HG03135 (cell line): Measurements from ENCODE around the gene KISS1R.

Experiments
- ATAC-seq: cut with Tn5 transposase; IDR thresholded peaks from one replicate; pipeline ENCODE4 v1.9.1; 2021; ENCODE audit warnings: mild to moderate bottlenecking, moderate library complexity; ENCODE audit not compliant: unreplicated experiment

The KISS1R gene

DNA sequence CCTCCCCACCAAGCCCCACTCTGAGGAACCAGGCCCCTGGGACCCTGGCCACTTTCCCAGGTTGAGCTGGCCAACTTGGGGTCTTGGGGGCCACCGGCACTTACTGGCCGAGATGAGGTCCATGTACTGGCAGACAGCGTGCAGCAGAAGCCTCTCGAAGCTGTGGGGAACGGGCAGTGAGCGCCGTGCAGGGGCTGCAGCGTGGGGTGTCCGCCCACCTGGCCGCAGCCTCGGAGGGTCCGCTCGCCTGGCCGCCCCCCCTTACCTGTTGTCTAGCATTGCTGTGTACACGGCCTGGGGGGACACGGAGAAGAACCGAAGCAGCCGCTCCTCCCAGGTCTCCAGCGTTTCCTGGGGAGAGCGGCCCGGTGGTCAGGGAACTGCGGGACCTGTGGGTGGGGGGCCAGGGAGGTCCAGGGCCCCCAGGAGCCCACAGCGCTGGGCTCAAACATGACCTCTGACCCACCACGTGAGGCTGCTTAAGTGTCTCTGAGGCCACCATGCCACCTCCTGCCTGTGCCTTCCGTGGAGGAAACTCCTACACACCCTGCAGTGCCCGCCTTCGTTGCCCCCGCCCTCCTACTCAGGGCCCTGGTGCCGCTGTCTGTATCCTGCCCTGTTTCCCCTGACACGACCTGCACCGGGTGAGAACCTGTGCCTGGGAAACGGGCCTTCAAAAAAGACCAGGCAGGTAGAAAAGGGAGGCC lies 17.6 kb upstream of the KISS1R start:
- no peak for ATAC-seq

DNA sequence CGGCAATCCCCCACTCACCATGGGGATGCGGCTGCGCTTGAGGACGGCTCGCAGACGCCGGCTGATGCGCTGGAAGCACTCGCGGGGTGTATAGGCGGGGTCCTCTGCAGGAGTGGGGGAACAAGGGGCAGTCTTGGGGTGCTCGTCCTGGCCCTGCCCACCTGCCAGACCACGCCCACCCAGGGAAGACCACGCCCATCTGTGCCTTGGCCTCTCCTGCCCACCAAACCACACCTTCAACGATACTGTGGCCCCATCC lies 17.2 kb upstream of the KISS1R start:
- no peak for ATAC-seq

DNA sequence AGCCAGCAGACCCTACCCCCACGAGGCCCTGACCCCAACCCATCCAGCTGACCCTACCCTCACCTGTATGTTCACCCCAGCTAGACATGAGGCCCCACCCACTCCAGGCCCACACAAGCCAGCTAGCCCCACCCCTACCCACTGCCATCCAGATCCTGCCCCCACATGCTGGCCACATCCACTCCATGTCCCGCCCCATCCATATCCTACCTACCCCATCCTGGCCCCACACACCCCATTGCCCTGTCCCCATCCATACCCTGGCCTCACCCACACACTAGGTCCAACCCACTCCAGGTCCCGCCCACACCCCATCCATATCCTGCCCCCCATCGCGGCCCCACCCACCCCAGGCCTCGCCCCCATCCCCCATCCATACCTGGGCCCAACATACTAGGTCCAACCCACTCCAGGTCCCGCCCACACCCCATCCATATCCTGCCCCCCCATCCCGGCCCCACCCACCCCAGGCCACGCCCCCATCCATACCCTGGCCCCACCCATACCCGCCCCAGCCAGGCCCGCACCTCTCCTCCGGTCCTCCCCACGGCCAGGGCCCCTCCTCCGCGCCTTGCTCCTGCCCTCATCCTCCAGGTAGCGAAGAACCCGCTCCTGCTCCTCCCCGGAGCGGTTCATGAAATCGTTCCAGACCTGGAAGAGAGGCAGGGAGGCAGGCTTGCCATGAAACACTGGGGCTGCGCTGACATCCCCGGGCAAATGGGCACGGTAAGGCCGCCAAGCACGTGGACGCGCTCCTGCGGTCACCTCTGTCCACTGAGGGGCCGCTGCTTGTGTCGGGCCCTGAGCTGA lies 16.6 kb upstream of the KISS1R start:
- ATAC-seq, result no peak

- no peak for ATAC-seq
Measured at GRCh38 chr19:901216-902092, 15.7 kb upstream of the KISS1R start.

DNA sequence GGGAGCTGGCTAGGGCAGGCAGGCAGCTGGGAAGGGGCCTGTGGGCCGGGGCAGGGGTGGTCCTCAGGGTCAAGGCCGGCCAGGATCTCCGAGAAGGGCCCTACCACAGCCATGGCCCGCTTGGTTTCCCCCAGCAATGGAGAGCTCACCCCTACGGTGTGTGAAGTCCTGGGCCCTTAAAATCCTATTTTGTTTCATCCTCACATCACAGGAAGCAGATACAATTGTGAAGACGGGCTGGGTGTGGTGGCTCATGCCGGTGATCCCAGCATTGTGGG lies 15.1 kb upstream of the KISS1R start:
- no peak for ATAC-seq

- no peak for ATAC-seq
Measured at GRCh38 chr19:902446-903226, 14.5 kb upstream of the KISS1R start.

DNA sequence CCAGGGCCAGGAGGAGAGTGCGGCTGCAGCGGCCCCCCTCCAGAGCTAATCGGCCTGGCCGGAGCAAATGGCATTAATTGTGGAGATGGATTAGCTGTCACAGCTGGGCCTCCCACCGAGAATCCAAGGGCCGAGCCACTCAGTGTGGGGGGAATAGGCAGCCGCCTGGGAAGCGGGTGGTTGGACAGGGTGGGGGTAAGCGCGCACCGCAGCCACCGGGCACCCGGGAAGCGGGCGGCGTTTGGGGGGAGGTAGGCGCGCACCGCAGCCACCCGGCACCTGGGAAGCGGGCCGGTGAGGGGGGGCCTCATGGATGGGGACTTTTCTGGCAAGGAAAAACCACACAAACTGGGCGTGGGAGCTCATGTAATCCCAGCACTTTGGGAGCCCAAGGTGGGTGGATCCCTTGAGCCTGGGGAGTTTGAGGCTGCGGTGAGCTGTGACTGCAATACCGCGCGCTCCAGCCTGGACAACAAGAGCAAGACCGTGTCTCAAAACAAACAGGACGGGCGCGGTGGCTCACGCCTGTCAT lies 13.8 kb upstream of the KISS1R start:
- ATAC-seq, result no peak

- ATAC-seq, result no peak
Measured at GRCh38 chr19:904545-904944, 12.6 kb upstream of the KISS1R start.

GRCh38 chr19:906480-906879 lies 10.7 kb upstream of the KISS1R start:
- no peak for ATAC-seq

DNA sequence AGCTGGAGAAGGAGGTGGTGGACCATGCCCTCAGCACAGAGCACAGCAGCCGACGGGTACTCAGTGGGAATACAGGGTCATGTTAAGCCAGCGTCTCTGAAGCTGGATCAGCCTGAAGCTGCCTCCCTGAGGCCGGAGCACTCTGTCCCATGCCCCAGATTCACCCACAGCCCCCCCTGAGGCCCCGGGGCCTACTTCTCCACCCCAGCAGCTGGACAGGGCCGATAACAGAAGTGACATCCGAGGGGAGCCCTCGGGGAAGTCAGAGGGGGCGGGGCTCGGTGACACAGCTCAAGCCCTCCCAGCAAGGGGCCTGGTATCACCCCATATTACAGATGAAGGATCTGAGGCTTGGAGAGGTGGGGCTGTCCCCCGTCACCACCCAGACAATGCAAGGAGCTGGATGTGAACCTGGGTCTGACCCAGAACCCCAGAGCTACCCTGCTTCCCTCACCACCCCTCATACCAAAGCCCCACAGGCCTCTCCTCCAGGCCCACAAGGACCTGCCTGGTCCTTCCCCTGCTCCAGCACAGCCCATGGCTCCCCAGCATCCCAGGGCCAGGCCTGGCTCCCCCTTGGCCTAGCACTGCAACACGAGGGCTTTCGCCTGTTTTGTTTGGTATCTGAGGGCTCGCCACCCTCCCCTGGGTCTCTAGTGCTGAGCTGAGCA lies 9.8 kb upstream of the KISS1R start:
- ATAC-seq, result no peak

DNA sequence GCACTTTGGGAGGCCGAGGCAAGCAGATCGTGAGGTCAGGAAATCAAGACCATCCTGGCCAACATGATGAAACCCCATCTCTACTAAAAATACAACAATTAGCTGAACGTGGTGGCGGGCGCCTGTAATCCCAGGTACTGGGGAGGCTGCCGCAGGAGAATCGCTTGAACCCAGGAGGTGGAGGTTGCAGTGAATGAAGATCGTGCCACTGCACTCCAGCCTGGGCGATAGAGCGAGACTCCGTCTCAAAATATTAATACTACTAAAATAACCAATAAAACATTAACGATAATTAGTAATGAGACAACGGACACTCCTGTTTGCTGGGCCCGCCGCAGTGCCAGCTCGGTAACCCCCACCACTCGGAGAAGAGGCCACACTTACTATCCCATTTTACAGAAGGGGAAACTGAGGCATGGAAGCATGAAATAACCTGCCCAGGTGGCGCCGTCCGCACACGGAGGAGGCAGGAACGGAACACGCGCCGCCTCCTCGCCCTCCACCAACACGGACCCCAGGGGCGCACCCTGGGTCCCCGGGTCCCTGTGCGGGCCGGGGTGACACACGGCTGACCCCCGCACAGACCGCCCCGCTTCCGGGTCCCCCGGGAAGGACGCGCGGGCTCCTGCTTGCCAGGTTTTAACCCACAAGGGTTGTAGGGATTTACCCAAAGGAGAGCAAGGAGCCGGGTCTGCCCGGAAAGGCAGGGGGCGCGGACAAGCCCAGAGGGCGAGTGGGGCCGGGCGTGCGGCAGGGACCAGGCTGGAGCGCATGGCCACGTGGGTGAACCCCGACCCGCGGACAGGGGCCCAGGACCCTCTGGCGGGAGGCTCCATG lies 5.7 kb upstream of the KISS1R start:
- ATAC-seq, result no peak

DNA sequence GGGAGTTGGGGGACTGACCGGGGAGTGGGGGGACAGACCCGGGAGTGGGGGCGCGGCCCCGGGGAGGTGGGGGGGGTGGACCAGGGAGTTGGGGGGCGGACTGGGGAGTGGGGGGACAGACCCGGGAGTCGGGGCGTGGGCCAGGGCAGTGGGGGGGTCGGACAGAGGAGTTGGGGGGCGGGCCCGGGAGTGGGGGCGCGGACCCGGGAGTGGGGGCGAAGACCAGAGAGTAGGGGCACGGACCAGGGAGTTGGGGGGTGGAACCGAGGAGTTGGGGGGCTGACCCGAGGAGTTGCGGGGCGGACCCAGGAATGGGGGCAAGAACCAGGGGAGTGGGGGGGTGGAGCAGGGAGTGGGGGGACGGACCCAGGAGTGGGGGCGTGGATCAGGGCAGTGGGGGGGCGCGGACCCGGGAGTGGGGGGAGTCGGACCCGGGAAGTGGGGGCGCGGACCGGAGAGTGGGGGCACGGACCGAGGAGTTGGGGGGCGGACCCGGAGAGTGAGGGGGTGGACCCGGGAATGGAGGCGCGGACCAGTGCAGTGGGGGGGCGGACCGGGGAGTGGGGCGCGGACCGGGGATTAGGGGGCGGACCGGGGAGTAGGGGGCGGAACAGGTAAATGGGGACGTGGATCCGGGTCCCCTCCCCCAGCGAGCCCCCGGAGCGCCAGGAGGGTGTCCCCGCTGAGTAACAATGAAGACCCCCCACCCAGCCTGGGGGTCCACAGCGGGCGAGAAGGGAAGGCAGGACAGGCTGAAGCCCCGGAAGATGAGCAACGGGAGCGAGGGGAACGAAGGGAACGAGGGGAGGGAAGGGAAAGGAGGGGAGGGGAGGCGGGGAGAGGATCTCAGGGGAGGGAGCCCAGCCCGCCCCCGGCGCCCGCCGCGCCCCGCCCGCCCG lies 4.7 kb upstream of the KISS1R start:
- ATAC-seq, result no peak

- ATAC-seq, result no peak
Measured at GRCh38 chr19:913080-913748, 3.9 kb upstream of the KISS1R start, which contains the start of gene R3HDM4. Gene R3HDM4 (minus strand): TSS chr19:913219. CDS start chr19:913157, 62 bp downstream.

DNA sequence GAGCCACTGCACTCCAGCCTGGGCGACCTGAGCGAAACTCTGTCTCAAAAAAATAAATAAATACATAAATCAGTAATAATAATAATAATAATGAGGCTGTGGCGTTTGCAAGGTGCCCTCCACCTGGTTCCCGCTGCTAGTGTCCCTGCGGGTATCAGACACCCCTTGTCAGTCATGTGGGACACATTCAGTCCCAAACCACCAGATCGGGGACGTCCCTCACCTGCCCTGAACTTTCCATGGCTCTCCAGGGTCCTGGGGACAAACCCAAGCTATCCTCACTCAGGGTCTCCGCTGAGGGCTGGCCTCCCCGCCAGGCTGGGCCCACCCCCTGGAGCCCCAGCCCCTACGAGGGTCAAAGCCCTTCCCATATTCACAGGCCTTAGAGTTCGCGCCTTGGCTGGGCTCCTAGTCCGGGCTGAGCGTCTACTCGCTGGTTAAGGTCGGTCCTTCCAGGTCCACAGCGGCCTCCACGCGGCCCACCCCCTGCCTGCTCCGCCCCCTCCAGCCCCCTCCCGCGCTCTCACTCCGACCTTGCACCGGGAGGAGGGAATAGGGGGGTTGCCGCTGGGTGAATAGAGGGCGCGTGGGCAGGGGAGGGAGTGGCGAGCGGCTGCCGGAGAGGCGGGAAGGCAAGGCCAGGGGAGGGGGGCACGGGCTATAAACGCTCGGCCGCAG lies 349 bp upstream of the KISS1R start:
- no peak for ATAC-seq

DNA sequence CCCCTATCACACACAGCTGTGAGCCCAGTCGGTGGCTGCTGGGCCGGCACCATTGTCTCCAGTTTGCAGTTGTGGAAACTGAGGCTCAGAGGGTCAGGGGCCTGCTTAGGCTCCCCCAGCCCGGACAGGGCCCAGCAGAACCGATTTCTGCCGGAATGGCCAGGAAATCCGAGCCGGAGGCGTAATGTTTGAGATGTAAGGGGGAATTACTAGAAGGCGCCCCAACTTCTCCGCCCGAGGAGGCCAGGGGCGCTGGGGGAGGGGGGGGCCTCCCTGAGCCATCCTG lies 962 bp downstream of the KISS1R start:
- ATAC-seq, result no peak

GRCh38 chr19:918481-919198 lies 1.5 kb downstream of the KISS1R start:
- no peak for ATAC-seq
